ENCODE results near the gene CDCA4. TPM values are rescaled to one million over a fixed set of nuclear protein-coding genes. Genes with fewer than 3 reads are reported as not detected.

Gene CDCA4
- total RNA-seq, 1 donor from 2014 or later: 33.2 TPM

GRCh38 chr14:104964546-104964945 lies 56.3 kb downstream of the CDCA4 start:
- H3K36me3 ChIP-seq (ENCODE audit: control insufficient read depth, insufficient read depth, low read length): no peaks in the 10 kb centered on the region

More at GRCh38 chr14:104964546-104964945, 56.3 kb downstream of the CDCA4 start:
- TF ChIP-seq CTCF (IDR thresholded peaks at IDR 0.05; ENCODE audit: insufficient read depth, low read length, poor library complexity, severe bottlenecking): no peak
- Histone ChIP-seq H3K4me3 (ENCODE audit: low read depth, low read length) (no peak overlapping the region), H3K27me3 (ENCODE audit: control insufficient read depth, insufficient read depth, low read length) (no peaks in the 10 kb centered on the region)
- DNase-seq (ENCODE audit: low read depth): no peak

Other genes with a start within 250 kb of the CDCA4 start
- gene AKT1, start 225.3 kb downstream of the CDCA4 start, total RNA-seq: 144 and 159 TPM in 2 replicates
- 8.4 and 13.8 TPM in 2 replicates for gene ZBTB42, start 220.0 kb downstream of the CDCA4 start, total RNA-seq
- 51.9 and 60.9 TPM in 2 replicates for gene CEP170B, start 155.8 kb downstream of the CDCA4 start, total RNA-seq
- gene PLD4, start 96.2 kb downstream of the CDCA4 start, total RNA-seq: 0.04 and 0.68 TPM in 2 replicates
- gene AHNAK2, start 42.7 kb downstream of the CDCA4 start, total RNA-seq: 121 and 140 TPM in 2 replicates
- 12.6 and 17.1 TPM in 2 replicates for gene CLBA1, start 35.3 kb downstream of the CDCA4 start, total RNA-seq
- gene GPR132, start 44.3 kb upstream of the CDCA4 start, total RNA-seq: 1.7 and 1.9 TPM in 2 replicates
- 2.4 and 2.7 TPM in 2 replicates for gene JAG2, start 147.7 kb upstream of the CDCA4 start, total RNA-seq
- 73.0 and 87.4 TPM in 2 replicates for gene NUDT14, start 160.2 kb upstream of the CDCA4 start, total RNA-seq
- 45.8 and 48.9 TPM in 2 replicates for gene BTBD6, start 227.4 kb upstream of the CDCA4 start, total RNA-seq

Measured in kidney epithelial cell (primary cell).